HAP-1 (cell line): ENCODE measurements around the gene FBXO41.

Source experiments
- DNase-seq, 2 experiments: peaks; one replicate each; pipeline ENCODE4 v3.0.0-alpha.2; 2016 to 2020; ENCODE audit warnings: low spot score in 2 of 2
- H3K27me3 ChIP-seq: fragments of 250-450 bp; sonication (Bioruptor Pico); 2 replicates; pipeline ENCODE4 v1.5.1; 2020; ENCODE audit warnings: low read depth, mild to moderate bottlenecking, moderate library complexity
- H3K36me3 ChIP-seq: fragments of 250-450 bp; sonication (Bioruptor Pico); replicated peaks from 2 replicates; pipeline ENCODE4 v1.5.1; 2020; ENCODE audit warnings: mild to moderate bottlenecking
- H3K4me1 ChIP-seq: fragments of 250-450 bp; sonication (Bioruptor Pico); 2 replicates; pipeline ENCODE4 v1.5.1; 2020; ENCODE audit warnings: mild to moderate bottlenecking
- H3K4me3 ChIP-seq: fragments of 250-450 bp; sonication (Bioruptor Pico); 2 replicates; pipeline ENCODE4 v1.5.1; 2020; ENCODE audit warnings: mild to moderate bottlenecking, moderate library complexity
- H3K9me3 ChIP-seq: fragments of 250-450 bp; sonication (Bioruptor Pico); 2 replicates; pipeline ENCODE4 v1.5.1; 2020; ENCODE audit warnings: mild to moderate bottlenecking, moderate library complexity
- in situ Hi-C: fragments of 300-500 bp; cut with MboI; formaldehyde crosslinking; loops from 3 replicates; pipeline ENCODE4 v1.14.3; 2020; ENCODE audit warnings: low sequenced_read_pairs, inconsistent platforms, mixed read lengths

Gene FBXO41

GRCh38 chr2:73214120-73215035, 69.9 kb downstream of the FBXO41 start, which contains the start of gene SMYD5:
Gene SMYD5, plus strand, starts transcription at chr2:73214245. Its CDS starts 22 bp downstream, at chr2:73214267.
- in situ Hi-C loops, result no loop called here
- H3K27me3 ChIP-seq, result no peaks in the 10 kb centered on the region
- no peaks in the 10 kb centered on the region; the same call in 1 of the 2 replicates for H3K36me3 ChIP-seq
- no peaks in the 10 kb centered on the region for H3K9me3 ChIP-seq
- peaks cover 16% of the 10 kb centered on the region for H3K4me1 ChIP-seq
- H3K4me3 ChIP-seq, result peak within 1 kb of the TSS; percentile 93
- peak; percentile 72 to 95 for DNase-seq

GRCh38 chr2:73212448-73213176, 71.7 kb downstream of the FBXO41 start:
- DNase-seq, result peak; percentile 69 to 85
- no peak overlapping the region for H3K4me3 ChIP-seq
- H3K36me3 ChIP-seq, result no peaks in the 10 kb centered on the region
- no peaks in the 10 kb centered on the region for H3K9me3 ChIP-seq
- peaks cover 16% of the 10 kb centered on the region for H3K4me1 ChIP-seq
- in situ Hi-C loops, result no loop called here
- H3K27me3 ChIP-seq, result no peaks in the 10 kb centered on the region

- H3K36me3 ChIP-seq, result no peaks in the 10 kb centered on the region
- H3K27me3 ChIP-seq, result no peaks in the 10 kb centered on the region
- H3K4me1 ChIP-seq, result peaks cover 16% of the 10 kb centered on the region
- DNase-seq, result no peak
- H3K9me3 ChIP-seq, result no peaks in the 10 kb centered on the region
- no peak overlapping the region for H3K4me3 ChIP-seq
- in situ Hi-C loops, result no loop called here
Measured at GRCh38 chr2:73212098-73212447, 72.2 kb downstream of the FBXO41 start.

GRCh38 chr2:73210696-73211095, 73.6 kb downstream of the FBXO41 start:
- peaks cover 16% of the 10 kb centered on the region for H3K4me1 ChIP-seq
- H3K9me3 ChIP-seq, result no peaks in the 10 kb centered on the region
- H3K27me3 ChIP-seq, result no peaks in the 10 kb centered on the region
- DNase-seq, result no peak
- no peaks in the 10 kb centered on the region for H3K36me3 ChIP-seq
- no peak overlapping the region for H3K4me3 ChIP-seq
- in situ Hi-C loops, result no loop called here

GRCh38 chr2:73210019-73210418, 74.3 kb downstream of the FBXO41 start:
- Histone ChIP-seq H3K27me3 (no peaks in the 10 kb centered on the region), H3K4me1 (peaks cover 15% of the 10 kb centered on the region), H3K4me3 (no peak overlapping the region), H3K9me3 (no peaks in the 10 kb centered on the region), H3K36me3 (no peaks in the 10 kb centered on the region)
- in situ Hi-C loops, result no loop called here
- no peak for DNase-seq

GRCh38 chr2:73208258-73208657, 76.0 kb downstream of the FBXO41 start:
- DNase-seq, result no peak
- Histone ChIP-seq H3K4me1 (peaks cover 8% of the 10 kb centered on the region), H3K36me3 (no peaks in the 10 kb centered on the region), H3K9me3 (no peaks in the 10 kb centered on the region), H3K4me3 (no peak overlapping the region), H3K27me3 (no peaks in the 10 kb centered on the region)
- in situ Hi-C loops, result no loop called here

GRCh38 chr2:73205611-73206010, 78.7 kb downstream of the FBXO41 start:
- H3K4me1 ChIP-seq, result no peaks in the 10 kb centered on the region
- in situ Hi-C loops, result no loop called here

More at GRCh38 chr2:73205611-73206010, 78.7 kb downstream of the FBXO41 start:
- H3K27me3 ChIP-seq, result no peaks in the 10 kb centered on the region
- H3K4me3 ChIP-seq, result no peak overlapping the region
- no peaks in the 10 kb centered on the region for H3K36me3 ChIP-seq
- H3K9me3 ChIP-seq, result no peaks in the 10 kb centered on the region
- DNase-seq, result no peak
